Mesothelial cell of epicardium (in vitro differentiated cells): ENCODE results near the gene NLN. TPM values are rescaled to one million over a fixed set of nuclear protein-coding genes. Genes with fewer than 3 reads are reported as not detected.
"Not testable (repeated sequence)": the region's sequence is repeated elsewhere in the genome, so short reads cannot be mapped to it uniquely, and the experiment has no call there.

Source experiments
- DNase-seq, 2 experiments: peaks; one replicate each; pipeline ENCODE4 v3.0.0; 2021; ENCODE audit warnings: low spot score in 2 of 2; ENCODE audit not compliant: unreplicated experiment in 2 of 2
- H3K27ac Mint-ChIP-seq: 2 replicates; pipeline ENCODE4 v1.8.0; 2021; ENCODE audit warnings: mixed read lengths
- H3K27me3 Mint-ChIP-seq: 2 replicates; pipeline ENCODE4 v1.8.0; 2021; ENCODE audit warnings: low read depth, mixed read lengths
- H3K36me3 Mint-ChIP-seq: 2 replicates; pipeline ENCODE4 v1.8.0; 2021; ENCODE audit warnings: mixed read lengths
- H3K4me1 Mint-ChIP-seq: 2 replicates; pipeline ENCODE4 v1.8.0; 2021; ENCODE audit warnings: mixed read lengths
- H3K4me3 Mint-ChIP-seq: 2 replicates; pipeline ENCODE4 v1.8.0; 2021; ENCODE audit warnings: mild to moderate bottlenecking, moderate library complexity, mixed read lengths
- H3K9me3 Mint-ChIP-seq: 2 replicates; pipeline ENCODE4 v1.8.0; 2021; ENCODE audit warnings: mixed read lengths
- total RNA-seq: library from RNA; stranded (reverse); gene quantifications from 3 replicates; pipeline ENCODE4 v1.2.1, GENCODE V29; 2021
- TF ChIP-seq, protein P1 (sequence below): fragments of 200-600 bp; sonication (generic); IDR thresholded peaks from one replicate; pipeline ENCODE4 v1.5.0; 2021; ENCODE audit warnings: antibody characterized with exemption; ENCODE audit not compliant: unreplicated experiment

The NLN gene
- total RNA-seq, 1 donor from 2014 or later, result 42.8 TPM

GRCh38 chr5:65805089-65805488 is 83.1 kb downstream of the NLN start:
- no peak overlapping the region for H3K27ac Mint-ChIP-seq
- no peak for DNase-seq
- peaks cover 3% of the 10 kb centered on the region for H3K4me1 Mint-ChIP-seq
- H3K27me3 Mint-ChIP-seq, result no peaks in the 10 kb centered on the region
- H3K4me3 Mint-ChIP-seq, result no peak overlapping the region
- TF ChIP-seq, protein P1, sequence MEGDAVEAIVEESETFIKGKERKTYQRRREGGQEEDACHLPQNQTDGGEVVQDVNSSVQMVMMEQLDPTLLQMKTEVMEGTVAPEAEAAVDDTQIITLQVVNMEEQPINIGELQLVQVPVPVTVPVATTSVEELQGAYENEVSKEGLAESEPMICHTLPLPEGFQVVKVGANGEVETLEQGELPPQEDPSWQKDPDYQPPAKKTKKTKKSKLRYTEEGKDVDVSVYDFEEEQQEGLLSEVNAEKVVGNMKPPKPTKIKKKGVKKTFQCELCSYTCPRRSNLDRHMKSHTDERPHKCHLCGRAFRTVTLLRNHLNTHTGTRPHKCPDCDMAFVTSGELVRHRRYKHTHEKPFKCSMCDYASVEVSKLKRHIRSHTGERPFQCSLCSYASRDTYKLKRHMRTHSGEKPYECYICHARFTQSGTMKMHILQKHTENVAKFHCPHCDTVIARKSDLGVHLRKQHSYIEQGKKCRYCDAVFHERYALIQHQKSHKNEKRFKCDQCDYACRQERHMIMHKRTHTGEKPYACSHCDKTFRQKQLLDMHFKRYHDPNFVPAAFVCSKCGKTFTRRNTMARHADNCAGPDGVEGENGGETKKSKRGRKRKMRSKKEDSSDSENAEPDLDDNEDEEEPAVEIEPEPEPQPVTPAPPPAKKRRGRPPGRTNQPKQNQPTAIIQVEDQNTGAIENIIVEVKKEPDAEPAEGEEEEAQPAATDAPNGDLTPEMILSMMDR, result no peak
- peaks cover 9% of the 10 kb centered on the region for H3K9me3 Mint-ChIP-seq
- peaks cover 49% of the 10 kb centered on the region for H3K36me3 Mint-ChIP-seq

DNA sequence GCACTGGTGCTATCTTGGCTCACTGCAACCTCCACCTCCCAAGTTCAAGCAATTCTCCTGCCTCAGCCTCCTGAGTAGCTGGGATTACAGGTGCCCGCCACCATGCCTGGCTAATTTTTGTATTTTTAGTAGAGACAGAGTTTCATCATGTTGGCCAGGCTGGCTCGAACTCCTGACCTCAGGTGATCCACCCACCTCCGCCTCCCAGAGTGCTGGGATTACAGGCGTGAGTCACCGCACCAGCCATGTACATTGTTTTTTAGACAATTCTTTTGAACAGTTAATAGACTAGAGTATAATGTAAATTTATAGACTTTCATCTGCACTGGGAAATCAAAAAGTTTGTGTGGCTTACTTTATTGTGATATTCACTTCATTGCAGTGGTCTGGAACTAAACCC is 85.5 kb downstream of the NLN start:
- H3K27me3 Mint-ChIP-seq, H3K4me1 Mint-ChIP-seq, DNase-seq, H3K9me3 Mint-ChIP-seq, H3K27ac Mint-ChIP-seq, H3K4me3 Mint-ChIP-seq: not testable (repeated sequence)
- peaks cover 51% of the 10 kb centered on the region for H3K36me3 Mint-ChIP-seq

- H3K4me3 Mint-ChIP-seq, result no peak overlapping the region
- no peak for DNase-seq
- H3K36me3 Mint-ChIP-seq, result peaks cover 54% of the 10 kb centered on the region
- peak overlapping the region; percentile 6 for H3K27ac Mint-ChIP-seq
- H3K4me1 Mint-ChIP-seq, result peaks cover 6% of the 10 kb centered on the region
- peaks cover 9% of the 10 kb centered on the region for H3K9me3 Mint-ChIP-seq
- TF ChIP-seq, protein P1, result no peak
- no peaks in the 10 kb centered on the region for H3K27me3 Mint-ChIP-seq
Observed at GRCh38 chr5:65808251-65808741, 86.3 kb downstream of the NLN start.

DNA sequence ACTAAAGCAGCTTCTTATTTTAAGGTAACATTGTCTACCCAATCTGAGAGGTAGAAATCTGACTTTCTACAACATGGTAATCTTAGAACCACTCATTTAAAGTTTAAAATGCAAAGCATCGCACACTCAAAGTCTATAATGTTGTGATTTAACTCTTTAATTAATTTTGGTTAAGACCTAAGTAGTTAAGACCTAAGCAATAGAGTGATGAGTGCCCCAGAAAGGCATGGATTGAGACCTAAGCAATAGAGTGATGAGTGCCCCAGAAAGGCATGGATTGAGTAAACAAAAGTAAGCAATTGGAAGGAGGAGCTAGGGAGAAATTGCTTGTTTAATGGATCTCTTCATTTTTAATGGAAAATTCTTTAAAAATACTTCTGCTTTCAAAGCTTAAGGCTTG is 86.8 kb downstream of the NLN start:
- no peak overlapping the region for H3K27ac Mint-ChIP-seq
- DNase-seq, result no peak
- no peaks in the 10 kb centered on the region for H3K27me3 Mint-ChIP-seq
- peaks cover 57% of the 10 kb centered on the region for H3K36me3 Mint-ChIP-seq
- no peak overlapping the region for H3K4me3 Mint-ChIP-seq
- H3K9me3 Mint-ChIP-seq, result peaks cover 9% of the 10 kb centered on the region
- H3K4me1 Mint-ChIP-seq, result peaks cover 6% of the 10 kb centered on the region
- TF ChIP-seq, protein P1, result no peak

GRCh38 chr5:65809817-65810531 is 88.0 kb downstream of the NLN start:
- peaks cover 8% of the 10 kb centered on the region for H3K9me3 Mint-ChIP-seq
- no peak overlapping the region for H3K27ac Mint-ChIP-seq
- no peak overlapping the region for H3K4me3 Mint-ChIP-seq
- no peak for DNase-seq
- H3K27me3 Mint-ChIP-seq, result no peaks in the 10 kb centered on the region
- peaks cover 59% of the 10 kb centered on the region for H3K36me3 Mint-ChIP-seq
- TF ChIP-seq, protein P1, result no peak
- peaks cover 6% of the 10 kb centered on the region for H3K4me1 Mint-ChIP-seq

DNA sequence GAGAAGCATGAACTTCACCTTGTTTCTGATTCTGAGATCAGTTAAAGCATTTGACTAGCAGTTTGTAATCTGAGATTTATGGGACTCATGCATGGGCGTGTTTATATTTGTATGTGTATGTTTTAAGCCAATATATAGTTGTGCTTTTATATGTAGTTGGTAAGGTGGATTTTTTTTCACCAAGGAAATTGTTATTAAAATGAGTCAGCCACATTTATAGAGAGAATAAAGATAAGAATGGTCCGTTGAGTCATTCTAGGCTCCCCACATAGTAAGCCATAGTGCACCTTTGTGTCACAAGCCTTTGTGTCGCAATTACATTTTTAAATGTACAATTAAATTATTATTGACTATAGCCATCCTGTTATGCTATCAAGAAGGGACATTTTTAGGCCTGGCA is 89.0 kb downstream of the NLN start:
- Mint-ChIP-seq H3K4me3 (no peak overlapping the region), H3K9me3 (no peaks in the 10 kb centered on the region), H3K27ac (no peak overlapping the region), H3K36me3 (peaks cover 57% of the 10 kb centered on the region), H3K27me3 (no peaks in the 10 kb centered on the region), H3K4me1 (peaks cover 6% of the 10 kb centered on the region)
- DNase-seq, result no peak
- TF ChIP-seq, protein P1, result no peak
